GM21717 (cell line): ENCODE data around the gene DPCD.

Experiments used
- ATAC-seq: cut with Tn5 transposase; IDR thresholded peaks from one replicate; pipeline ENCODE4 v1.9.1; 2021; ENCODE audit warnings: mild to moderate bottlenecking, moderate library complexity; ENCODE audit not compliant: unreplicated experiment

The DPCD gene

GRCh38 chr10:101587725-101588653, at the start of gene DPCD, which contains the start of gene POLL:
DPCD (plus strand) TSS chr10:101588321; CDS start chr10:101588337, 16 bp downstream.
POLL (minus strand) TSS chr10:101588257; CDS start chr10:101587360, 897 bp downstream.
- ATAC-seq, result peak; percentile 98

GRCh38 chr10:101538446-101538845, 49.7 kb upstream of the DPCD start:
- no peak for ATAC-seq

- no peak for ATAC-seq
Measured at GRCh38 chr10:101545898-101546297, 42.2 kb upstream of the DPCD start.

- ATAC-seq, result no peak
Measured at GRCh38 chr10:101550965-101551364, 37.2 kb upstream of the DPCD start.

- no peak for ATAC-seq
Measured at GRCh38 chr10:101552442-101552841, 35.7 kb upstream of the DPCD start.

GRCh38 chr10:101557541-101557940, 30.6 kb upstream of the DPCD start:
- no peak for ATAC-seq

GRCh38 chr10:101558204-101558603, 29.9 kb upstream of the DPCD start:
- ATAC-seq, result no peak

GRCh38 chr10:101558671-101559595, 29.2 kb upstream of the DPCD start:
- ATAC-seq, result no peak

- ATAC-seq, result no peak
Measured at GRCh38 chr10:101559596-101560297, 28.4 kb upstream of the DPCD start.

GRCh38 chr10:101560298-101561067, 27.6 kb upstream of the DPCD start:
- ATAC-seq, result no peak

- no peak for ATAC-seq
Measured at GRCh38 chr10:101561068-101561915, 26.8 kb upstream of the DPCD start.

- ATAC-seq, result no peak
Measured at GRCh38 chr10:101562231-101562630, 25.9 kb upstream of the DPCD start.

- ATAC-seq, result no peak
Measured at GRCh38 chr10:101563007-101563406, 25.1 kb upstream of the DPCD start.

- no peak for ATAC-seq
Measured at GRCh38 chr10:101563497-101564040, 24.6 kb upstream of the DPCD start.

GRCh38 chr10:101564490-101564991, 23.6 kb upstream of the DPCD start:
- no peak for ATAC-seq

- ATAC-seq, result no peak
Measured at GRCh38 chr10:101565370-101565900, 22.7 kb upstream of the DPCD start.

- ATAC-seq, result no peak
Measured at GRCh38 chr10:101565936-101566332, 22.2 kb upstream of the DPCD start.
